DMS 273 (cell line): ENCODE data around the gene MACF1.

Experiments used
- DNase-seq: peaks from one replicate; lab custom pipeline; 2025; ENCODE audit not compliant: unreplicated experiment; lab: John Stamatoyannopoulos, UW

MACF1 gene

DNA sequence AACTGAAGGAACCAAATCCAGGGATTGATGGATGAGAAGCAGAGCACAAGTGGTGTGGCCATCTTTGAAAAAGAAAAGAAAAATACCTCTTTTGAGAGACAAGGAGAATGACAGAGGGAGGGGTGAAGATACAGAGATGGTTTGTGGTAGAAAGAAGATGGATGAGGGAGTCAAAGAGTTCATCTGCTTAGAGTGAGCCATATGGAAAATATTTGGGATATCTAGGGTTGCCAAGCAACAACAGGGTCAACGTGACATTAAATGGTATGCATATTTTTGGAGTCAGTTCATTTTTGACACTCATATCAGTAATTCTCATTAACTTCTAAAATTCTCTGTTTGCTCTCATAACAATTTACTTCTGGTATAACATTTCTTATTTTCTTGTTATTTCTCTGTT, 50.7 kb downstream of the MACF1 start:
- DNase-seq = no peak

- DNase-seq = peak; percentile 100
Measured at GRCh38 chr1:39258146-39258924, 53.8 kb downstream of the MACF1 start.

GRCh38 chr1:39258925-39259244, 54.4 kb downstream of the MACF1 start:
- DNase-seq = no peak

- DNase-seq = no peak
Measured at GRCh38 chr1:39261712-39262221, 57.3 kb downstream of the MACF1 start.

GRCh38 chr1:39262802-39263201, 58.3 kb downstream of the MACF1 start:
- no peak for DNase-seq

GRCh38 chr1:39266269-39266668, 61.8 kb downstream of the MACF1 start:
- DNase-seq = peak; percentile 99

- DNase-seq = no peak
Measured at GRCh38 chr1:39266792-39267191, 62.3 kb downstream of the MACF1 start.

GRCh38 chr1:39268112-39268581, 63.7 kb downstream of the MACF1 start:
- peak; percentile 100 for DNase-seq

GRCh38 chr1:39268906-39269305, 64.4 kb downstream of the MACF1 start:
- peak; percentile 90 for DNase-seq

- no peak for DNase-seq
Measured at GRCh38 chr1:39269349-39269748, 64.9 kb downstream of the MACF1 start.

DNA sequence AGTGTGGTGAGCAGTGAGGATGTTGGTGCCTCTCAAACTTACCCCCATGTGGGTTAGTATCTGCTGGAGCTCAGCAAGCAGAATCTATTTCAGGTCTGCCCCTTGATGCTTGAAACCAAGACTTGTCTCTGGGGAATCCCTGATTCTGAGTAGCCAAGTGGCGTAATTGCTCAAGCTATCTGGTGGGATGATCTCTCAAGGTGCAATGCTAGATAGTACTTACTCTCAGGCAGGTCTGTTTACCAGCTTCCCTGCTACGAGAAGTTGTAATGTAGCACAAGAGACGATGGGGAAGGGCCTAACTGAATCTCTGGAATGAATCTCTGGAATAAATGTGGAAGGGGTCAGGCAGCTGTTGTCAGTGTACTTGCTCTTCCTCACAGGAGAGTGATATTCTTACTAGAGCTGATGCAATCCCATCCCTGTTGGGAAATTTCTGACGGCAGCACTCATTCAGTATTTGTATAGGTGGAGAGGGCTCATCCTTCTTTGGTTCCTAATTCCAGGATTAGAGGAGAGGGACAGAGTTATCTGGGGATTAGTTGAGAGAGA, 65.4 kb downstream of the MACF1 start:
- DNase-seq = peak; percentile 95

- DNase-seq = no peak
Measured at GRCh38 chr1:39270368-39270767, 65.9 kb downstream of the MACF1 start.

- DNase-seq = peak; percentile 100
Measured at GRCh38 chr1:39272027-39272797, 67.7 kb downstream of the MACF1 start.

DNA sequence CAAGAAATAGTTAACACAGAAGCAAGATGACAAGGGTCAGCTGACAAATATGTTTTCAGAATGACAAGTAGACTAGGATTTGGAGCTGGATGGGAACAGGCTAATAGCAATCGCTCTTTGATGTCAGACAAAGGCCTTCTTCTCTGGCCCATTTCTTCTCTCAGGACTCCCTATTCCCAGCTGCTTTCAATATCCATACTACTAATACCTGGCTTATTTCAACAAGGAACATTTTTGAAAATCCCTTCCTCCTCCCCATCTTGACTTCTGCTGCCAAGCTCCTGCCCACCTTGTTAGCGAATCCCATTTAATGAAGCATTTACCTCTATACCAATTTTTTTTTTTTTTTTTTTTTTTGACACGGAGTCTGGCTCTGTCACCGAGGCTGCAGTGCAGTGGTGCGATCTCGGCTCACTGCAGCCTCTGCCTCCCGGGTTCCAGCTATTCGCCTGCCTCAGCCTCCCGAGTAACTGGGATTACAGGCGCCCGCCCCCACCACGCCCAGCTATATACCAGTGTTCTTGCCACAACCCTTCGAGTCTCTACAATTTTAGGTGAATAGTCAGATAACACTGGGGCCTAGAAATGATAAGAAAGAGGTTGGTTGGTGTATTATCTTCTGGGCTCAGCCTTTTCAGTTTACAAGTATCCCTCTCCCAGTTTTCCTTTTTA, 68.4 kb downstream of the MACF1 start:
- peak; percentile 93 for DNase-seq

DNA sequence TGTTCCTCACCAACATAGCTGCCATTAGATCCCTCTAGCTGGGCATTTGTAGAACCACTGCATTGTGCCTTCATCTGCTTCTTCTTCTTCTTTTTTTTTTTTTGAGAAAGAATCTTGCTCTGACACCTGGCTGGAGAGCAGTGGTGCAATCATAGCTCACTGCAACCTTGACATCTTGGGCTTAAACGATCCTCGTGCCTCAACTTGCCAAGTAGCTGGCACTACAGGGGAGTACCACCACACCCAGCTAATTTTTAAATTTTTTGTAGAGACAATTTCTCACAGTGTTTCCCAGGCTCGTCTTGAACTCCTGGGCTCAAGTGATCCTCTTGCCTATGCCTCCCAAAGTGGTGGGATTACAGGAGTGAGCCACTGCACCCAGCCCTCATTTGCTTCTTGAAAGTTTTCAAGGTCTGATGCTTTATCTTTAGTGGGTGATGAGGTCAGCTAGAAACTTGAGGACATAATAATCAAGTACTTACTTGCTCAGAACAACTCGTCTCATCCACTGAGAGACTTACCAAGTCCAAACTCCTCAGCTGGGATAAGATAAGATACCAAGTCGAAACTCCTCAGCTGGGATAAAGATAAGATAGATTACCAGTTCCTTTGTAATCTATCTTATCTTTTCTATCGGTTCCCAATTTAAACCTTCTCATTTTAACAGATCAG, 71.5 kb downstream of the MACF1 start:
- DNase-seq = peak; percentile 90

- DNase-seq = no peak
Measured at GRCh38 chr1:39277879-39278278, 73.4 kb downstream of the MACF1 start.

GRCh38 chr1:39282537-39283216, 78.2 kb downstream of the MACF1 start:
- DNase-seq = no peak

DNA sequence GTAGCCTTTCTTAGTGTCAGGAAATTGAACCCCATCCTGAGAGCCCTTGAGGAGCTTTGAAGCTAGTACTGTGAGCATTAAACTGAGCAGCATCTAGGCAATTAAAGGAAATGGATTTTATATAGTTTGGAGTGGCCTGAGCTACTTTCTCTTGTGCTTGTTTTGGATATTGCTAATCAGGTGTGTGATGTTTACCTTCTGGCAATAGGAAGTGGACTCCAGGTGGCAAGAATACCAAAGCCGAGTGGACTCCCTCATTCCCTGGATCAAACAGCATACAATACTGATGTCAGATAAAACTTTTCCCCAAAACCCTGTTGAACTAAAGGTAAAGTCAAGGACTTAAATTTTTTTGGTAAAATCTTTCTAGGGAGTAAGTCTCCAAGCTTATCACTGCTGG, 79.4 kb downstream of the MACF1 start:
- no peak for DNase-seq

DNA sequence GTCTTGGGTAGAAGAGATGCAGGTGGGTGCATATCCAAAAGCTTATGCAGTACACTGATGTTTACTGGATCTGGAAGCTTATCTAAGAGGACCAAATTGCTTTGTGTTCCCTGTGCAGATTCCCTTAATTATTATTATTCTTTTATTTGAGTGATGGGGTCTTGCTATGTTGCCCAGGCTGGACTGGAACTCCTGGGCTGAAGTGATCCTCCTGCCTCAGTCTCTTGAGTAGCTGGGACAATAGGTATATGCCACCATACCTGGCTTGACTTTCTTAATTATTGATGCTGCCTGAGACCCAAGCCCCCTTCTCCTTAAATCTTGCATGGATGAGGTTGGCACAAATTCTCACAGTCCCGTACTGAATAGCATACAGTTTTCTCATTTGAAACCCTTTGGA, 83.0 kb downstream of the MACF1 start:
- no peak for DNase-seq
